ENCODE measurements around the gene LIPK.

LIPK gene

DNA sequence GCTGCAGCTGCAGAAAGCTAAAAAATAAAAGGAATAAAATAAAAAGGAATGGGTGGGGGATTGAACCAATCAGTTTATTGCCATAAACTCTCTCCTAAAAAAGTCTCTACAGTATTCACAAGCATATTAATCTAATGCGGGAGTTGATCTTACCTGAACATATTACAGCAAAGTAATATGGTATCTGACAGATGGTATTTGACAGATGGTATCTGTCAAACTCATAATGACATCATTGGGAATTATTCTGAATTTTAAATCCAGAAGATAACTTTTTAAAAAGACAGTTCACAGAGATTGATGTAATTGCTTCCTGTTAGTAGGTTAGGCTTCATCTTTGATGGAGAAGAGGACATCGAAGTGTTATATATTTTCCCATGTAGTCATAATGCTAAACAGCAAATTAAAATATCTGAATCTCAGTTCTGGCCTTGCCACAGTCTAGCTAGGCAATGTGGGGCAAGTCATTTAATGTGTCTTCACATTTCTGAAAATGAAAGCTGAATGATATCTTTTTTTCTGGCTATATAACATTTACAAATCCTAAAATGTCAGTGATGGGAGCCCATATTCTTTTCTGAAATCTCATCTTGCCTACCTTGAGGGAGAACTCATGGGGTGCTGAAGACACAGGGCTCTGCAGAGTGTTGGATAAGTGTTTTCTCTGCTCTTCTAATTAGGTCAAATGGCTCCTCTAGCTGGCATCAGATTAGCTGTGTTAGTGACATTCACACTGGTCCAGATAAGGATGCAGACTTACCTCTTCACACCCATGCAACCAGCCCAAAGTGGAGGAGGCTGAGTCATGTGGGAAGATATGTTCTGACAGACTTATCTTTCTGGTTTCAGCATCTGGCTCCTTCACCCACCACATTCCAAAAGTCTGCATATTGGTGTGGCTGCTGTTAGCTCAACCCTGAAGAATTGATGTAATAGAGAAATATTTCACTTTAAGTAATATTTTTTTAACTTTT lies 94.4 kb downstream of the LIPK start:
- no peaks in the 10 kb centered on the region for H3K9me3 ChIP-seq (ENCODE audit: low read depth, low read length)
- TF ChIP-seq EZH2 (IDR thresholded peaks at IDR 0.05) (no peak), POLR2AphosphoS5 (IDR thresholded peaks at IDR 0.05; ENCODE audit: borderline replicate concordance, low read depth, low read length) (no peak)
- DNase-seq (ENCODE audit: low read depth, low spot score): no peak
- H3K4me3 ChIP-seq: no peak overlapping the region
- H3K9ac ChIP-seq (ENCODE audit: insufficient read length): no peak overlapping the region
- no peak overlapping the region for H3K27ac ChIP-seq
- no peaks in the 10 kb centered on the region for H3K36me3 ChIP-seq (ENCODE audit: insufficient read depth, low read length)
